Mesendoderm (in vitro differentiated cells): ENCODE measurements around the gene MVP. TPM values are rescaled to one million over a fixed set of nuclear protein-coding genes. Genes with fewer than 3 reads are reported as not detected.

Experiments used
- DNase-seq: peaks from one replicate; pipeline ENCODE4 v3.0.0; 2013
- H2AK5ac ChIP-seq: 2 replicates; pipeline ENCODE4 v1.6.1; 2013; ENCODE audit warnings: low read length, inconsistent platforms
- H2BK120ac ChIP-seq: 2 replicates; pipeline ENCODE4 v1.6.1; 2013; ENCODE audit warnings: low read depth, mild to moderate bottlenecking, low read length, moderate library complexity, mixed read lengths
- H2BK15ac ChIP-seq: replicated peaks from 2 replicates; pipeline ENCODE4 v1.6.1; 2013; ENCODE audit warnings: low read depth, mild to moderate bottlenecking, moderate library complexity
- H2BK5ac ChIP-seq: 2 replicates; pipeline ENCODE4 v1.6.1; 2013; ENCODE audit warnings: low read length, inconsistent platforms
- H3K18ac ChIP-seq: 2 replicates; pipeline ENCODE4 v1.6.1; 2013; ENCODE audit warnings: mild to moderate bottlenecking, low read length, mixed read lengths
- H3K23ac ChIP-seq: one replicate; pipeline ENCODE4 v1.6.1; 2013; ENCODE audit warnings: low read length
- H3K27ac ChIP-seq: 2 replicates; pipeline ENCODE4 v1.5.1; 2013; ENCODE audit warnings: low read depth, mild to moderate bottlenecking, inconsistent platforms, low read length, moderate library complexity
- H3K27me3 ChIP-seq: 2 replicates; pipeline ENCODE4 v1.6.1; 2013; ENCODE audit warnings: low read length, control low read depth, mild to moderate bottlenecking, inconsistent platforms; ENCODE audit not compliant: insufficient read depth, poor library complexity
- H3K36me3 ChIP-seq: 2 replicates; pipeline ENCODE4 v1.6.1; 2013; ENCODE audit warnings: low read length, inconsistent platforms; ENCODE audit not compliant: control insufficient read depth, insufficient read depth
- H3K4ac ChIP-seq: one replicate; pipeline ENCODE4 v1.6.1; 2013; ENCODE audit warnings: low read depth, mild to moderate bottlenecking, low read length, moderate library complexity
- H3K4me1 ChIP-seq: 2 replicates; pipeline ENCODE4 v1.6.1; 2013; ENCODE audit warnings: low read depth, low read length, inconsistent platforms; ENCODE audit not compliant: control insufficient read depth
- H3K4me2 ChIP-seq: 2 replicates; pipeline ENCODE4 v1.6.1; 2013; ENCODE audit warnings: low read length
- H3K4me3 ChIP-seq: 2 replicates; pipeline ENCODE4 v1.5.1; 2013; ENCODE audit warnings: mild to moderate bottlenecking, low read length
- H3K56ac ChIP-seq: one replicate; pipeline ENCODE4 v1.6.1; 2013; ENCODE audit warnings: low read length
- H3K79me1 ChIP-seq: 2 replicates; pipeline ENCODE4 v1.6.1; 2013; ENCODE audit warnings: low read length, inconsistent platforms
- H3K79me2 ChIP-seq: 2 replicates; pipeline ENCODE4 v1.6.1; 2013; ENCODE audit warnings: mild to moderate bottlenecking, low read length; ENCODE audit not compliant: control insufficient read depth, insufficient read depth
- H3K9ac ChIP-seq: 2 replicates; pipeline ENCODE4 v1.6.1; 2013; ENCODE audit warnings: low read length, inconsistent platforms
- H4K5ac ChIP-seq: one replicate; pipeline ENCODE4 v1.6.1; 2013; ENCODE audit warnings: low read length
- H4K8ac ChIP-seq: one replicate; pipeline ENCODE4 v1.6.1; 2013; ENCODE audit warnings: low read depth, mild to moderate bottlenecking, control low read depth, low read length, moderate library complexity
- WGBS: extraction: QIAGEN DNeasy Blood & Tissue Kit; methylation state at CpG from one replicate; pipeline ENCODE4 v1.1.7; 2013; ENCODE audit warnings: low lambda C conversion rate, missing lambda C conversion rate; ENCODE audit not compliant: insufficient coverage; ENCODE audit errors: extremely low coverage; 5-methylcytosine and 5-hydroxymethylcytosine counted together
- small RNA-seq: library from polyadenylated mRNA; stranded (forward); fragments of <200 nt; extraction: miRNeasy Mini kit (QIAGEN cat#:217004); gene quantifications from one replicate; pipeline ENCODE3, GENCODE V24; 2013; ENCODE audit not compliant: insufficient read depth

The MVP gene

GRCh38 chr16:29894352-29894751, 74.1 kb downstream of the MVP start:
- peaks cover 3% of the 10 kb centered on the region for H3K79me1 ChIP-seq
- no peak overlapping the region for H3K27ac ChIP-seq
- H3K4me1 ChIP-seq = peaks cover 3% of the 10 kb centered on the region
- H2AK5ac ChIP-seq = no peak overlapping the region
- H3K36me3 ChIP-seq = no peaks in the 10 kb centered on the region
- no CpG with 5 or more reads among the region's 4 CpGs for WGBS
- H3K27me3 ChIP-seq = no peaks in the 10 kb centered on the region
- no peak overlapping the region for H2BK5ac ChIP-seq
- DNase-seq = no peak
- H3K4ac ChIP-seq = no peak overlapping the region
- H3K4me2 ChIP-seq = no peak overlapping the region
- H2BK15ac ChIP-seq = no peak overlapping the region
- H4K8ac ChIP-seq = no peak overlapping the region
- H3K4me3 ChIP-seq = no peak overlapping the region
- no peak overlapping the region for H3K56ac ChIP-seq
- no peak overlapping the region for H3K9ac ChIP-seq
- H3K18ac ChIP-seq = no peak overlapping the region
- no peak overlapping the region for H2BK120ac ChIP-seq
- no peak overlapping the region for H3K23ac ChIP-seq
- H3K79me2 ChIP-seq = no peaks in the 10 kb centered on the region
- no peak overlapping the region for H4K5ac ChIP-seq

DNA sequence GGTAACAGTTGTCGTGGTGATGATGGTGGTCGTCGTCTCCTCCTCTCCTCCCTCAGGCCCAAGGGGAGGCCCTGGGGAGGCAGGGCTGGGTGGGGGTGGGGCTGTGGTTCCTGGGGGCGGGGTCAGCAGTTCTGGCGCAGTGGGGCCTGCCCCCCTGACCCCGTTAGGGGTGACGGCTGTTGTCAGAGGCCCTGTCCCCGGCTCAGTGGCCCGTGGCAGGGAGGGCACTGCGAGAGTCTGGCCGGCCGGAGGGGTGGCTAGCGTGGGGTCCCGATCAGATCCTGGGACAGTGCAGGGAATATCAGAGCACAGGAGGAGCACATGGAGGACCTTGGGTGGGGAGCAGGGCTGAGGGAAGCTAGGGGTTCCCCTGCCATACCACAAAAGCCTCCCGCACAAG, 76.6 kb downstream of the MVP start:
- no peak overlapping the region for H3K4me3 ChIP-seq
- no peak overlapping the region for H3K23ac ChIP-seq
- H3K56ac ChIP-seq = no peak overlapping the region

GRCh38 chr16:29897333-29897732, 77.1 kb downstream of the MVP start:
- Histone ChIP-seq H3K27ac (no peak overlapping the region), H3K23ac (no peak overlapping the region), H2BK15ac (no peak overlapping the region), H3K4me3 (no peak overlapping the region), H3K36me3 (no peaks in the 10 kb centered on the region), H3K56ac (no peak overlapping the region), H4K8ac (no peak overlapping the region), H3K4me2 (no peak overlapping the region), H3K9ac (no peak overlapping the region), H2BK5ac (no peak overlapping the region), H3K27me3 (no peaks in the 10 kb centered on the region), H2AK5ac (no peak overlapping the region), H4K5ac (no peak overlapping the region), H3K4me1 (peaks cover 3% of the 10 kb centered on the region), H3K4ac (no peak overlapping the region), H3K18ac (no peak overlapping the region), H3K79me1 (peaks cover 3% of the 10 kb centered on the region), H2BK120ac (no peak overlapping the region), H3K79me2 (no peaks in the 10 kb centered on the region)
- DNase-seq = no peak
- WGBS = no CpG with 5 or more reads among the region's 4 CpGs

More for the DNA sequence above, 76.6 kb downstream of the MVP start:
- Histone ChIP-seq H2BK120ac (no peak overlapping the region), H3K4me2 (no peak overlapping the region), H3K4ac (no peak overlapping the region), H4K5ac (no peak overlapping the region), H3K79me1 (peaks cover 3% of the 10 kb centered on the region), H3K27ac (no peak overlapping the region), H3K4me1 (peaks cover 3% of the 10 kb centered on the region), H3K36me3 (no peaks in the 10 kb centered on the region), H3K18ac (no peak overlapping the region), H4K8ac (no peak overlapping the region), H3K9ac (no peak overlapping the region), H3K27me3 (no peaks in the 10 kb centered on the region), H2BK15ac (no peak overlapping the region), H2BK5ac (no peak overlapping the region), H3K79me2 (no peaks in the 10 kb centered on the region), H2AK5ac (no peak overlapping the region)
- no peak for DNase-seq
- WGBS = no CpG with 5 or more reads among the region's 15 CpGs

Small RNA genes within 50 kb of the gene (small RNA-seq; reads per million reads assigned to genes)
- gene AC009133.6 = not detected
- gene AC120114.4 = not detected
